ENCODE data around the gene PCMTD2. TPM values are rescaled to one million over a fixed set of nuclear protein-coding genes. Genes with fewer than 3 reads are reported as not detected.

PCMTD2 gene
- total RNA-seq, 1 experiment from 2014 or later, result 52.0 TPM

- H3K9me3 Mint-ChIP-seq, result no peaks in the 10 kb centered on the region
- no peak overlapping the region for H3K14ac ChIP-seq (ENCODE audit: insufficient read depth, low read length)
- H4K8ac ChIP-seq (replicated peaks; ENCODE audit: insufficient read length, low read depth, low read length), result no peak overlapping the region
- H3K4me1 ChIP-seq (ENCODE audit: insufficient read depth, low read length), result peaks cover 3% of the 10 kb centered on the region; the same call in 1 of the 2 replicates
- no peak overlapping the region for H2BK12ac ChIP-seq (ENCODE audit: insufficient read length, low read depth, low read length)
- no peak overlapping the region for H3K23ac ChIP-seq (ENCODE audit: insufficient read length, low read depth, low read length)
- H3K9me3 ChIP-seq (ENCODE audit: control insufficient read depth, low read depth, low read length), result no peaks in the 10 kb centered on the region
- H3K79me2 ChIP-seq (ENCODE audit: insufficient read depth, low read length), result no peaks in the 10 kb centered on the region
- no peak overlapping the region for H2AFZ ChIP-seq (ENCODE audit: low read length)
- no peak overlapping the region for H3K4me2 ChIP-seq (ENCODE audit: insufficient read depth, insufficient read length, low read length)
- no peak overlapping the region for H3K4ac ChIP-seq (ENCODE audit: low read depth, low read length)
- H3K27ac ChIP-seq (ENCODE audit: insufficient read length, low read depth, low read length), result no peak overlapping the region
- no peaks in the 10 kb centered on the region for H4K20me1 ChIP-seq (ENCODE audit: control insufficient read depth, insufficient read depth, insufficient read length)
- TF ChIP-seq CTCF (conservative IDR thresholded peaks at IDR 0.05), result no peak
- H2BK5ac ChIP-seq (ENCODE audit: insufficient read length, low read length), result no peak overlapping the region
- H3K27me3 Mint-ChIP-seq (ENCODE audit: low read depth), result peaks cover 5% of the 10 kb centered on the region
- H4K91ac ChIP-seq (ENCODE audit: insufficient read length, low read depth, low read length), result no peak overlapping the region
- H3K18ac ChIP-seq (ENCODE audit: insufficient read length, low read depth, low read length), result no peak overlapping the region
- peaks cover 0 to 1% (median 0%) of the 10 kb centered on the region in 3 experiments; a peak in 1 of 7 replicates for H3K36me3 Mint-ChIP-seq (ENCODE audit: insufficient read depth in 1 of 3, low read depth in 3 of 3)
- WGBS (ENCODE audit: extremely low coverage, insufficient read length, low lambda C conversion rate), result no CpG with 5 or more reads among the region's 14 CpGs
- no peaks in the 10 kb centered on the region for H3K79me1 ChIP-seq (ENCODE audit: insufficient read depth, low read depth, low read length, poor library complexity, severe bottlenecking)
- no peak overlapping the region for H3K56ac ChIP-seq (ENCODE audit: insufficient read length, low read depth, low read length)
- peaks cover 12 to 21% of the 10 kb centered on the region in 2 experiments for H3K4me1 Mint-ChIP-seq
- H2BK20ac ChIP-seq (ENCODE audit: low read depth, low read length, poor library complexity, severe bottlenecking), result no peak overlapping the region
- H2BK15ac ChIP-seq (ENCODE audit: low read depth, low read length), result no peak overlapping the region
- H2AK5ac ChIP-seq (ENCODE audit: insufficient read length, low read length), result no peak overlapping the region
- DNase-seq, result no peak
- no peak overlapping the region for H2BK120ac ChIP-seq (ENCODE audit: low read depth, low read length, poor library complexity, severe bottlenecking)
- H4K5ac ChIP-seq (ENCODE audit: insufficient read length, low read depth, low read length), result no peak overlapping the region
- H3K27ac Mint-ChIP-seq, result peak overlapping the region in 1 of 3 experiments; percentile 82; a peak in 1 of 7 replicates
- H3T11ph ChIP-seq (ENCODE audit: low read length), result no peak overlapping the region
- H3K9ac ChIP-seq (ENCODE audit: extremely low read depth, insufficient read length, low read length), result no peak overlapping the region
- no peaks in the 10 kb centered on the region for H3K27me3 ChIP-seq (ENCODE audit: insufficient read depth, low read length)
- no peak overlapping the region for H3K4me3 Mint-ChIP-seq
- no peaks in the 10 kb centered on the region for H3K23me2 ChIP-seq (ENCODE audit: insufficient read length, low read depth, low read length, poor library complexity, severe bottlenecking)
Measured at GRCh38 chr20:64225171-64225595, 30.4 kb upstream of the PCMTD2 start.
